HG03280 (cell line): ENCODE data around the gene LZTR1.
"Not testable (repeated sequence)": the region's sequence is repeated elsewhere in the genome, so short reads cannot be mapped to it uniquely, and the experiment has no call there.

Experiments
- ATAC-seq: cut with Tn5 transposase; IDR thresholded peaks from one replicate; pipeline ENCODE4 v1.9.1; 2021; ENCODE audit warnings: mild to moderate bottlenecking, moderate library complexity; ENCODE audit not compliant: unreplicated experiment

LZTR1 gene

DNA sequence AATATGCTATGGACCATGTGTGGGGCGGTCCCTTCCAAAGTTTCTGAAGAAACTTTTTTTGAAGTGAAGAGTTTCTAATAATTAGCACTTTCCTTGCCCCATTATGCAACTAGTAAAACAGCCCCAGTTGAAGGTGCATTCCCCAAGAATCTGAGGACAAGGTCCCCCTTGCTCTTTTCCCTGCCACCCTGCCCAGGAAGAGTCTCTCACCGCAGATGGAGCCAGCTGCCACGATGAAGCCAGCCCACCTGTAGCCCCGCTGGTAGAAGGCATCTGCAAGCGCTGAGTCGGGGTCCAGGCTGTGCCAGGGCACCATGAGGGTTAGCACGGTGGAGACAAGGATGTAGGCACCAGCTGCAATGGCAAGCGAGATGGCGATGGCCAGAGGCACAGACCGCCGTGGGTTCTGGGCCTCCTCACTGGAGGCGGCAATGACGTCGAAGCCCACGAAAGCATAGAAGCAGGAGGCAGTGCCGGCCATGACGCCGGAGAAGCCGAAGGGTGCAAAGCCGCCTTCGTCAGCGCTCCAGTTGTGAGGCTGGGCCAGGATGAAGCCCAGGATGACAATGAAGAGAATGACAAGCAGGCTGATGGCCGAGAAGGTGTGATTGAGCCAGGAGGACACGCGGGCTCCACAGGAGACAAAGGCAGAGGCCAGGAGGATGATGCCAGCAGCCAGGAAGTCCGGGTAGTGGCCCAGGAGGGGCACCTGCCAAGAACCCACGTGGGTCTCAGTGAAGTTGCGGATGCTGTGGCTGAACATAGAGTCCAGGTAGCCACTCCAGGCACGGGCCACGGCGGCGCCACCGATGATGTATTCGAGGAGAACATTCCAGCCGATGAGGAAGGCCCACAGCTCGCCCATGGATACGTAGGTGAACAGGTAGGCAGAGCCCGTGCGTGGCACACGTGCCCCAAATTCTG, 48.8 kb downstream of the LZTR1 start:
- ATAC-seq, result no peak

GRCh38 chr22:21031545-21032036, 49.5 kb downstream of the LZTR1 start:
- no peak for ATAC-seq

- no peak for ATAC-seq
Observed at GRCh38 chr22:21032037-21032867, 50.2 kb downstream of the LZTR1 start, which contains the start of gene SLC7A4. Gene SLC7A4 (minus strand): TSS chr22:21032561. CDS start chr22:21031812, 749 bp downstream.

- no peak for ATAC-seq
Observed at GRCh38 chr22:21032868-21033688, 51.0 kb downstream of the LZTR1 start.

- no peak for ATAC-seq
Observed at GRCh38 chr22:21033895-21034294, 51.8 kb downstream of the LZTR1 start.

- ATAC-seq, result no peak
Observed at GRCh38 chr22:21034989-21035388, 52.9 kb downstream of the LZTR1 start.

- no peak for ATAC-seq
Observed at GRCh38 chr22:21038405-21038804, 56.3 kb downstream of the LZTR1 start.

- not testable (repeated sequence) for ATAC-seq
Observed at GRCh38 chr22:21039158-21039557, 57.1 kb downstream of the LZTR1 start.

DNA sequence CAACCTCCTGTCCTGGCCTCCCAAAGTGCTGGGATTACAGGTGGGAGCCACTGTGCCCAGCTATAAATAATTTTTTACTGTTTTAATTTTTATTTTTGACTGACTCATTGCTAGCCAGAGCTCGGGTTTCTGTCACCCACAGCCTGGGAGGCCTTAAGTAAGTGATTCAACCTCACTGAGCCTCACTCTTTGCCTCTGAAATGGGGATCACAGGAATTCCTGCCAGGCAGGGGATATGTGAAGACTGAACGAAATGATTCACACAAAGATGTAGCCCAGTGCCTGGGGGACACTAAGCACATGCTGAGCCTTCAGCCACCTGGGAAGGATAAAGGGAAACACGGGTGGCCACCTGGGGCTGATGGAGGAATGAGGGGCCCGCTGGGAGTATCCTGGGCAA, 59.8 kb downstream of the LZTR1 start:
- ATAC-seq, result no peak

DNA sequence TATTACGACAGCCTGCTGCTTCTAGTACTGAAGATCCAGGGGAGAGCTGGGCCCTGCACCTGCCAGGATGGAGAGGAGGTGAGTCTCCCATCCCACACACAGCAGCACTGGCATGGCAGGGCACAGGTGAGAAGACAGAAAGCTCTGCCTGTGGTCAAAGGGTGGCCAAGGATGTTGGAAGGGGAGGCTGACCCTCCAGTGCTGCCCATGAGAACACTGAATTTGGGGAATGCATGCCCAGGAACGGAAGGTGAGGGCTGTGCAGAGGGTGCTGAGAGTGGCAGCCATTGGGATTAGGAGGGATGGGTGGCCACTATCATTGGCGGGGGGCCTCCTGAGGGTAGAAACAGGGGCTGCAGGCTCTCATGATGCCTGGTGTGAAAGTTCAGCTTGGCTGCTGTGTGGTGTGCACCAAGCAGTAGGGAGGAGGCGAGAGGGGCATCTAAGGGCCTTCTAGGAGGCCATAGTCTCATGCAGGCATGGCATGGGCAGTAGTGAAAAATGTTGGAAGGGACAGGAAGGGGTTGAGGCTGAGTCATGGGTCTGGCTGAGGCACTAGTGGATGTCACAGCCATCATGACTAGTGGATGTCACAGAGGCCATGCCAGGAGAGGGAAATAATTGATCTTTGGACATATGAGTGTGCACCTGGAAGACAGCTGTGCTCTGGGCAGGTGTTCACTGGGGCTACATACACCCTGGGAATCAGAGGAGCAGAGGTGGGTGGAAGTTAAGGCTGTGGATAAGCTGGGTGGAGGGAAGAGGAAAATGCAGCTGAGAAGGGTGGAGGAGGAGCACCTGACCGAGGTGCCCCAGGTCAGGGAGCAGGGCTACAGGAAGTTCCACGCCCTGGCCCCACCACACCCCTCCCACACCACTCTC, 61.1 kb downstream of the LZTR1 start:
- no peak for ATAC-seq

- no peak for ATAC-seq
Observed at GRCh38 chr22:21043860-21044535, 61.9 kb downstream of the LZTR1 start.

DNA sequence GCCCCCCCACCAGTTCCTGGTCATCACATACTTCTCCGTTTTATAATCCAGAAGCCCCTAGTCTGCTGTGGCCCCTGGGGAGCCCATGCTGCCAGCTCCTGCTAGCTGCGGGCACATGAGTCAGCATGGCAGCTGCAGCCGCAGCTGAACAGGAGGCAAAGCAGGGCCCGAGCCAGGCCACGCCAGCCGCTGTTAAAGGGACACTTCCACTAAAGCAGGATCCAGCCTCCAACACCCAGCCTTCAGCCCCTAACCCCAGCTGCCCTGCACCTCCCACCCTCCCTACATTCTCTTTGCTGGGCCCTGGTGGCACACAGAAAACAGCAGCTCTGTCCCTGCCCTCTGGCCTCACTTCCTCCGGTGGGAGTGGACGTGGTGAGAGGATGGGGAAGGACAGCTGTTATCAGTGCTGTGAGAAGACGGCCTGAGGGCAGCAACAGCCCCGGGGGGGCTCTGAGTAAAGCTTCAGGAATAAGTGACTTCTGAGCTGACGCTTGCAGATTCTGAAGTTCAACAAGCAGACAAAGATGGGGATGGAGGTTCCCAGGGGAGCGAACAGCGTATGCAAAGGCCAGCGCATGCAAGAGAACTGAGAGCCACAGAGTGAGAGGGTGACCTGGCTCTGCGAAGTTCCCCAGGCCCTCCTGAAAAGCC, 63.0 kb downstream of the LZTR1 start:
- ATAC-seq, result no peak

DNA sequence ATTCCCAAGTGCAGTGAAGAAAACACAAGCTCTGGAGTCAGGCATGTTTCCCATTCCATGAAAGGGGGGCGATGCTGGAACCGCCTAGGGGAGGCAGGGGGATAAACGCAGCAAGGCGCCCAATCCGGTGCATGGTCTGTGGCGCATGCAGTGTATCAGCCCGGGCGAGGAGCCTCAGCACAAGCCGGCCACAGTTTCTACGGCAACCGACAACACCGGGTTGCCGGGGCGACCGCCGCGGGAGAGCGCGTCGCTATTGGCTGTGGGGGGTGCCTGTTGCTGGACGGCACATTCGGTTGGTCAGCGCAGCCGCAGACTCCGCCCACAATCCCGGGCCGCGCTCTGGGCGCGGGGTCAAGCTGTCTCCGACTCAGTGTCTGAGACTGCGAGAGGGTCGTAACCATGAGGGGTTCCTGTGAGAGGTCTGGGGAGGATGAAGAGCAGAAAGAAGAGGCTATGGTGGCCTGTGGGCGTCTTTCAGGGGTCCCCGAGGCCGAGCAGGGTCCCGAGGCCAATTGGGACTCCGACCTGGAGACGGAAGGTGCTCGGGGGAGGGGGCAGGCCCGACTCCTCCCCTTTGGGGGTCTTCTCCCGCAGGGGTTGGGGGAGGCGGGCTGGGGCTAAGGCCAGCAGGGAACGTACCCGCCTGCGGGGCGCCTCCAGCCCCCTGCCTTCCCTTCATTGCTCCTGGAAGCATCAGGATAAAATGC, 63.6 kb downstream of the LZTR1 start, which contains the start of gene LRRC74B:
LRRC74B (plus strand) TSS at position 362 of the 710 bp plus-strand sequence; CDS start at position 403, 41 bp downstream.
- ATAC-seq, result peak; percentile 86

DNA sequence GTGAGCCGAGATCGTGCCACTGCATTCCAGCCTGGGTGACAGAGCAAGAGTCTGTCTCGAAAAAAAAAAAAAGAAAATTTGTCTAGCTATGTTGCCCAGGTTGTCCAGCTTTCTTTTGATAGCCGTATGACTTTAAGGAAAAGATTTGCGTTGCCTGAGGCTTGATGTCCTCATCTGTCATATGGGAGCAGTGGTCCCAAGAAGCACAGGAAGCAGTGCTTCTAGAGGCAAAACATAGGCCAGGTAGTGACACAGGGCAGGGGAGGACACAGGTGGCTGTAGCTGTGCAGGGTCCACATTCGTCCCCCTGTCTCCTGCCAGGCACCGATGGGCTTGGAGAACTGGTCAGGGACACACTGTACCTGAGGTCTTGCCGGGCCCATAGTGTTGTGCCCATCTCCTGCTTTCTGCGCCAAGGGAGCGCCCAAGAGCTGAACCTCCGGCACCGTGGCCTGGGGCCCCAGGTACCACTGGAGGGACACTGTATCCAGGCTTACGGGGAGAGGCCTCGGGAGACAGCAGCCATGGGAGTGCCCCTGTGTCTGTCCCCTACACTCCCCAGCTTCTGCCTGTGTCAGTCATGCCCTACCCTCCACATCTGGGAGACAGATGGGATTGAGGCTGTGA, 65.1 kb downstream of the LZTR1 start:
- ATAC-seq, result no peak

- ATAC-seq, result no peak
Observed at GRCh38 chr22:21047730-21048129, 65.6 kb downstream of the LZTR1 start.

DNA sequence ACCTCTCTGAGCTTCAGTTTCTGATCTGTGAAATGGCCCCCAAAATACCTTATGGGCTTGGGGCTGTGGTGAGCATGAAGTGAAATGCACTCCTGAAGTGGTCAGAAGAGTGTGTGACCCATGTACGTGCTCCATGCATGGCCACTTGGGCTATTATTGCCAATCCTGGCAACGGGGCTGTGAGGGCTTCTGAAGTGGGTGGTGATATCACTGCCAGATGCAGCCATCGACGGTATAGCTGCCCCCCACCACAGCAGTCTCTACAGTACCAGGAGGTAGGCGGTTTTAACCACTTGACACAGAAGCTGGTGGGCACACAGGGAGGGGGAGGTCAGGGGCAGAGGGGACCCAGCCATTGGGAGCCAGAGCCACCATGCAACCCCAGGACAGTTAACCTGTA, 66.4 kb downstream of the LZTR1 start:
- ATAC-seq, result not testable (repeated sequence)
